ENCODE data around the gene NLGN1.

Gene NLGN1

DNA sequence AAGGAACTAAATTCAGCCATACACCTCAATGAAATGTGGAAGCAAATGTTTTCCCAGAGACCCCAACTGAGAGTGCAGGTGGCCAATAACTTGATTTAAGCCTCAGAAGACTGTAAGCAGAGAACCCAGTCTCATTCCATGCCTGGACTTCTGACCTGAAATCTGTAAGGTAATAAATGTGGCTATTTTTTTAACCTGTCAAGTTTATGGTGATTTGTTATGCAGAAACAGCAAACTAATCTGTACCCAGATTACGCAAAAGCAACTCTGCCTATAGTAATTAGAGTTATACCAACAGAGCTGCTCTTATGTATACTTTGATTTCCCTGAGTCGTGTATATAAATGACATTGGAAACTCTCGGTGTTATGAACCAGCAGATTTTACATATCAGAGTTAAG is 927.6 kb downstream of the NLGN1 start:
- H3K4me2 ChIP-seq = no peak overlapping the region
- TF ChIP-seq Cebpa-rat (IDR thresholded peaks at IDR 0.05) = no peak
- H3K9me3 ChIP-seq = peaks cover 5% of the 10 kb centered on the region; the same call in 1 of the 2 replicates
- H3K4me3 ChIP-seq = no peak overlapping the region
- H3K27me3 ChIP-seq = no peaks in the 10 kb centered on the region
- no peak overlapping the region for H3K9ac ChIP-seq
- no peaks in the 10 kb centered on the region for H3K36me3 ChIP-seq
- no peaks in the 10 kb centered on the region for H3K4me1 ChIP-seq
- H3K27ac ChIP-seq = no peak overlapping the region
- no peaks in the 10 kb centered on the region for H4K20me1 ChIP-seq

DNA sequence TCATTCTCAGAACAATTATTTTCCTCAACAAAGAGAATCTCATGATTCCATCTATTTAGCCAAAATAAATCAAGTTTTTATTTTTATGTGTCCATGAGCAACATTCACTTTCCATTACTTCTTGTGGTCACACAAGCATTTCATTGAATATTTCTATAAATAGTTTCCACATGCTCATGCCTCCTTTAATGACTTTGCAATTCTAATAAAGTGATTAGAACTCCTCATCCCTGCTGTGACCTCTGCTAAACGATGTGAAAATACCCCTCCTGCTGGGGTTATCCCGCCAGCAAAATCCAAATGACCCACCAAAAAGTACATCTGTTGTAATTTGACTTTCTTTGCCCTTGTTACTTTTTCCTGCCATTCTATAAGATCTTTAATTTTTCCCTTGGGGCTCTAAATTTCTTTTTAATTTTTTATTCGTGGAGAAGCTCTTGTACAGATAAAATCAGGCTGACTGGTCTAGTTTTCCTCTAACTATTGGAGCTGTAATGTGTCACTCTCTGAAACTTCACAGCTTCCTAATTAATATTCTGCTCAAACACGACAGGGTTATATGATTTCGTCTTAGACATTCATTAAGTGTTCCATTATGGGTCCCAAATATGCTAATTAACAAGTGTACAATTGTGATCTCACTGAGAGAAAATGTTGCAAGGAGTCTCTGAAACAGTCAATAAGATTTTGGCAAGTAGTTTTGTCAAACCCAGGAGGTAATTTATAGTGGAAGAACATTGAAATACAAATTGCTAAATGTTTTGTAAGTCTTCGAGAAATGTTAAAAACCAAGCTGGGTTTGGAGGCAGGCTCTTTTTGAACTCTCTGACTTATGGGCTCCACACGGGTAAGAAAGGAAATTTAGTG is 928.5 kb downstream of the NLGN1 start:
- peaks cover 4% of the 10 kb centered on the region; the same call in 1 of the 2 replicates for H3K9me3 ChIP-seq
- H3K27ac ChIP-seq = no peak overlapping the region
- H3K4me3 ChIP-seq = no peak overlapping the region
- TF ChIP-seq Cebpa-rat (IDR thresholded peaks at IDR 0.05) = no peak
- no peaks in the 10 kb centered on the region for H3K27me3 ChIP-seq
- no peaks in the 10 kb centered on the region for H3K4me1 ChIP-seq
- no peaks in the 10 kb centered on the region for H4K20me1 ChIP-seq
- no peaks in the 10 kb centered on the region for H3K36me3 ChIP-seq
- H3K9ac ChIP-seq = no peak overlapping the region
- H3K4me2 ChIP-seq = no peak overlapping the region

DNA sequence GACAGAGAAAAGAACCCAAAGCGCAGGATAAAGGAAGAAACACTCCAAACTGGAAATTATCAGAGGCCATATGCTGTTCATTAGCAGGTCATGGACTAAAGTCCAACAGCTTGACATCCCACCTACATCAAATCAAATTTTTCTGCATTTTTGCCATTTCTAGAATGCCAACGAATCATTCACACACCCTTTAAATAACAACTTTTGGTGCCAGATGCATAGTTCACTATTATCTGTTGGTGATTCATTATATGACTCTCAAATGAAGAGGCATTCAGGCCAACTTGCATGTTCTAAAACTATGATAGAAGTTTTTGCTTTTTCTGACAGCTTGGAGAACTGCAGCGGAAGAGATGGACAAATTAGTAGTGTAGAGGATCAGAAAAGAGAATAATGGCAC is 931.8 kb downstream of the NLGN1 start:
- H3K4me1 ChIP-seq = no peaks in the 10 kb centered on the region
- no peaks in the 10 kb centered on the region for H3K36me3 ChIP-seq
- no peak overlapping the region for H3K4me2 ChIP-seq
- no peaks in the 10 kb centered on the region for H3K27me3 ChIP-seq
- no peak for TF ChIP-seq Cebpa-rat (IDR thresholded peaks at IDR 0.05)
- H4K20me1 ChIP-seq = no peaks in the 10 kb centered on the region
- no peak overlapping the region for H3K27ac ChIP-seq
- H3K9ac ChIP-seq = no peak overlapping the region
- H3K9me3 ChIP-seq = no peaks in the 10 kb centered on the region
- no peak overlapping the region for H3K4me3 ChIP-seq

DNA sequence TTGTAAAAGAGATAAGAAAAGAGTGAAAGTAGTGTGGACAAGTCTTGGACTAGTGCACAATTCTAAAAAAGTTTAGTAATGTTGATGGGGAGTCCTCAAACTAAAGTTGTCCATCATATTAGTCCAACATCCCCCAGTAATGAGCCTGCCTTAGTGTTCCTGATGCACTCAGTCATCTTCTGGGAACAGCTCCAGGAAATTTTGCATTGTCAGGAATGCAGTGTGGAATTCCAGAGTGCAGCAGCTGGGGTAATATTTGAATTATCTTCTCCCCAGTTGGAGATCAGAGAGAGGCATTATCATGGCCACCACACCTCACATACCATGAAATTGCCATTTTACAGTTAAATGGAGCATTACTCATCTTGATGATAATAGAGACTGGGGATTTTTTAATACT is 932.8 kb downstream of the NLGN1 start:
- H3K4me1 ChIP-seq = no peaks in the 10 kb centered on the region

DNA sequence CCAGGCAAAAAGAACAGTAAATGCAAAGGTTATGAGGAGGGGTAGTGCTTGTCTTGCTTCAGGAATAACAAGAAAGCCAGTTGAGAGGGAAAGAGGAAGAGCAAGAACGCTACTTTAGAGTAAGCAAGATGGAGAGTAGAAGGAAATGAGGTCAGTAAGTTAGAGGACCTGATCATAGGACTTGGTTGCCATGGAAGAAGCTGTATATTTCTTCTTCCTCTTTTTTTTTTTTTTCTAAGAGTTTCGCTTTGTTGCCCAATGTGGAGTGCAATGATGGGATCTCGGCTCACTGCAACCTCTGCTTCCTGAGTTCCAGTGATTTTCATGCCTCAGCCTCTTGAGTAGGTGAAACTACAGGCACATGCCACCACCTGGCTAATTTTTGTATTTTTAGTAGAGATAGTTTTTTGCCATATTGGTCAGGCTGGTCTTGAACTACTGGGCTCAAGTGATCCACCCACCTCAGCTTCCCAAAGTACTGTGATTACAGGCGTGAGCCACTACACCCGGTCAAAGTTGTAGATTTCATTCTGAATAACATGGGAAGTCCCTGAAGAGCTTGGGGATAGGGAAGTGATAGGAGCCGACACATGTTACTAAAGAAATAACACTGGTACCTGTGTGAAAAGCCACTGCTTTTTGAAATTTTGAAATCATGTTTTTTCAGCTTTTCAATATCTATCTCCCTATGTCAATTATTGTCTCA is 933.7 kb downstream of the NLGN1 start:
- no peak overlapping the region for H3K4me2 ChIP-seq
- no peak overlapping the region for H3K4me3 ChIP-seq
- no peaks in the 10 kb centered on the region for H3K9me3 ChIP-seq
- H3K27me3 ChIP-seq = no peaks in the 10 kb centered on the region
- no peaks in the 10 kb centered on the region for H4K20me1 ChIP-seq
- H3K9ac ChIP-seq = no peak overlapping the region
- TF ChIP-seq Cebpa-rat (IDR thresholded peaks at IDR 0.05) = no peak
- no peak overlapping the region for H3K27ac ChIP-seq
- H3K4me1 ChIP-seq = no peaks in the 10 kb centered on the region
- H3K36me3 ChIP-seq = no peaks in the 10 kb centered on the region

More for the DNA sequence above, 932.8 kb downstream of the NLGN1 start:
- Histone ChIP-seq H3K27ac (no peak overlapping the region), H3K4me3 (no peak overlapping the region), H3K9ac (no peak overlapping the region), H4K20me1 (no peaks in the 10 kb centered on the region), H3K27me3 (no peaks in the 10 kb centered on the region), H3K4me2 (no peak overlapping the region), H3K36me3 (no peaks in the 10 kb centered on the region), H3K9me3 (no peaks in the 10 kb centered on the region)
- no peak for TF ChIP-seq Cebpa-rat (IDR thresholded peaks at IDR 0.05)

- H3K9me3 ChIP-seq = no peaks in the 10 kb centered on the region
- H3K36me3 ChIP-seq = no peaks in the 10 kb centered on the region
- H3K9ac ChIP-seq = no peak overlapping the region
- no peak for TF ChIP-seq Cebpa-rat (IDR thresholded peaks at IDR 0.05)
- no peaks in the 10 kb centered on the region for H3K4me1 ChIP-seq
- H3K27me3 ChIP-seq = no peaks in the 10 kb centered on the region
- H4K20me1 ChIP-seq = no peaks in the 10 kb centered on the region
- no peak overlapping the region for H3K4me2 ChIP-seq
- H3K4me3 ChIP-seq = no peak overlapping the region
- H3K27ac ChIP-seq = no peak overlapping the region
Measured at GRCh38 chr3:174332391-174332790, 934.8 kb downstream of the NLGN1 start.

DNA sequence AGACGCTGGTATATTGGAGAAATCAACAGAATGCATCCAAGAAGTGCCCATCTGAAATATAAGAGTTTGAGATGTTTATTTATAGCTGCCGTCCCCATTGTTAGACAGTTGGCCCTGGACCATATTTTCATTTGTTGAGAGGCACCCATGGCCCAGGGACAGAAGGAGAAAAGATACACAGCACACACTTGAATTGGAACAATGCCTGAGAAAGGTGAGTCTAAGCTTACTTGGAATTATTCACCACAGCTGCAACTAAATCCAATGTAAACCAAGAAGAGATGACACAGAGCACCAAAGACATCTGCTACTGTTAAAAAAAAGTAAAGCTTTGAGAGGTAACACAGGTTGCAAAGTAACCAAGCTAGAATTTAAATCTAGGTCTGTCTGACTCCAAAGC is 936.1 kb downstream of the NLGN1 start:
- no peak overlapping the region for H3K4me3 ChIP-seq
- H3K36me3 ChIP-seq = no peaks in the 10 kb centered on the region
- TF ChIP-seq Cebpa-rat (IDR thresholded peaks at IDR 0.05) = no peak
- H3K4me2 ChIP-seq = no peak overlapping the region
- H3K9ac ChIP-seq = no peak overlapping the region
- H3K27me3 ChIP-seq = no peaks in the 10 kb centered on the region
- no peaks in the 10 kb centered on the region for H3K9me3 ChIP-seq
- H3K27ac ChIP-seq = no peak overlapping the region
- H4K20me1 ChIP-seq = no peaks in the 10 kb centered on the region
- H3K4me1 ChIP-seq = no peaks in the 10 kb centered on the region

- Histone ChIP-seq H3K36me3 (no peaks in the 10 kb centered on the region), H3K4me2 (no peak overlapping the region), H4K20me1 (no peaks in the 10 kb centered on the region), H3K27ac (no peak overlapping the region), H3K27me3 (no peaks in the 10 kb centered on the region), H3K9ac (no peak overlapping the region), H3K4me1 (no peaks in the 10 kb centered on the region), H3K9me3 (no peaks in the 10 kb centered on the region), H3K4me3 (no peak overlapping the region)
- no peak for TF ChIP-seq Cebpa-rat (IDR thresholded peaks at IDR 0.05)
Measured at GRCh38 chr3:174334111-174334510, 936.6 kb downstream of the NLGN1 start.

DNA sequence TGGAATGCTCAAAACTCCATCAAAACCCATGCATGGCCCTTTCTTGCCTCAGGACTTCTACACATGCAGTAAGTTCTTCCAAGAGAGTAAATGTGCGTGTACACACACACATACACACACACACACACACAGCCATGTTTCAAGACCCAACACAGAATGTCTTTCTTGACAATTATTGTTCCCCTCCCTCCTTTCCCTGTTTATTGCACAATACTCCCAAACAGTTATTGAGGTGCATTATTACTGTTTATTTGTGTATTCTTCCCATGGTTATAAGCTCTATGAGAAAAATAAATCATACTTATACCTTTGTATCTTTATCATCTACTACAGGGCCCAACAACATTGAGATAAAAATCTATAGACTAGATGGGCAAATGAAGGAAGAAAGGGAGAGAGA is 937.8 kb downstream of the NLGN1 start:
- Histone ChIP-seq H3K27me3 (no peaks in the 10 kb centered on the region), H3K4me3 (no peak overlapping the region), H3K4me2 (no peak overlapping the region), H4K20me1 (no peaks in the 10 kb centered on the region), H3K9ac (no peak overlapping the region), H3K36me3 (no peaks in the 10 kb centered on the region), H3K9me3 (no peaks in the 10 kb centered on the region), H3K27ac (no peak overlapping the region), H3K4me1 (no peaks in the 10 kb centered on the region)
- no peak for TF ChIP-seq Cebpa-rat (IDR thresholded peaks at IDR 0.05)

GRCh38 chr3:174335910-174336309 is 938.4 kb downstream of the NLGN1 start:
- no peak overlapping the region for H3K9ac ChIP-seq
- no peaks in the 10 kb centered on the region for H3K27me3 ChIP-seq
- no peak overlapping the region for H3K4me2 ChIP-seq
- H3K9me3 ChIP-seq = no peaks in the 10 kb centered on the region
- H3K4me1 ChIP-seq = no peaks in the 10 kb centered on the region
- no peaks in the 10 kb centered on the region for H4K20me1 ChIP-seq
- no peak for TF ChIP-seq Cebpa-rat (IDR thresholded peaks at IDR 0.05)
- H3K36me3 ChIP-seq = no peaks in the 10 kb centered on the region
- H3K27ac ChIP-seq = no peak overlapping the region
- no peak overlapping the region for H3K4me3 ChIP-seq

Data from BLaER1 (cell line).